Right lobe of liver (tissue), 6 donors: ENCODE measurements around the gene GBGT1. TPM values are rescaled to one million over a fixed set of nuclear protein-coding genes. Genes with fewer than 3 reads are reported as not detected.

Source experiments
- ATAC-seq, 4 donors: fragments of 200-7000 bp; cut with Tn5 transposase; one replicate each; pipeline ENCODE4 v1.9.1; 2020; ENCODE audit warnings: mild to moderate bottlenecking in 4 of 4, moderate library complexity in 4 of 4
- DNase-seq, 3 donors: peaks; one replicate each; pipeline ENCODE4 v3.0.0-alpha.2; 2020
- H3K27ac ChIP-seq, 3 donors: fragments of 200-600 bp; one replicate each; pipeline ENCODE4 v1.8.0; 2022
- H3K27me3 ChIP-seq, 2 donors: fragments of 200-600 bp; one replicate each; pipeline ENCODE4 v1.8.0; 2022
- H3K36me3 ChIP-seq, 4 donors: fragments of 200-600 bp; sonication (generic) in 1 of 4; one replicate each; pipeline versions ENCODE4 v1.5.1 to v1.8.0; 2017 to 2022; ENCODE audit warnings: control low read depth in 1 of 4
- H3K4me1 ChIP-seq, 4 donors: fragments of 200-600 bp; sonication (generic) in 1 of 4; one replicate each; pipeline versions ENCODE4 v1.5.1 to v1.8.0; 2017 to 2022; ENCODE audit warnings: control low read depth in 1 of 4
- H3K4me3 ChIP-seq, 3 donors: fragments of 200-600 bp; one replicate each; pipeline ENCODE4 v1.8.0; 2022
- H3K9me3 ChIP-seq, 4 donors: fragments of 200-600 bp; sonication (generic) in 1 of 4; one replicate each; pipeline versions ENCODE4 v1.5.1 to v1.8.0; 2017 to 2022; ENCODE audit warnings: control low read depth in 1 of 4
- CTCF ChIP-seq, 4 donors: fragments of 200-600 bp in 3 of 4; fragments of 450-650 bp in 1 of 4; IDR thresholded peaks; one replicate each; pipeline versions ENCODE4 v1.5.1 to v1.8.0; 2016 to 2022; ENCODE audit warnings: antibody characterized with exemption in 4 of 4, mild to moderate bottlenecking in 2 of 4
- POLR2A ChIP-seq: fragments of 450-650 bp; IDR thresholded peaks from one replicate; pipeline ENCODE4 v1.6.1; 2017; ENCODE audit warnings: antibody characterized with exemption, mild to moderate bottlenecking
- WGBS: methylation state at CpG from one replicate; pipeline ENCODE4 v1.1.6; 2018; ENCODE audit warnings: low coverage, low lambda C conversion rate; ENCODE audit not compliant: insufficient coverage; ENCODE audit errors: missing lambda C conversion rate; 5-methylcytosine and 5-hydroxymethylcytosine counted together
- intact Hi-C, 2 donors: fragments of 100-400 bp; cut with DNase I; formaldehyde crosslinking; loops; one replicate each; pipeline versions ENCODE4 v1.11.2 to v1.14.1; 2022
- total RNA-seq, 6 experiments: library from RNA; depleted of rRNA in 2 of 6; stranded (reverse); fragments of >200 nt in 2 of 6; fragmentation: NEBNext Ultra II Directional in 3 of 6; extraction: Animal tissue kit (Norgen Biotek cat#: 25700) in 3 of 6; gene quantifications; one replicate each; pipeline versions ENCODE4 v1.1.0 to v1.2.4, GENCODE V29; 2016 to 2023
- donor health status: DM: no; HTN: yes; CAD: no.
- donor health status: DM: no; HTN: no; CAD: no.
- donor health status: DM: no; HTN: no; CAD: no.
- donor health status: DM: no; HTN: yes; CAD: no.
- donor health status: DM: no; HTN: yes; CAD: no.

Gene GBGT1
- total RNA-seq, 6 experiments from 2014 or later, result 0.68 to 3.7 (median 1.9) TPM

- Histone ChIP-seq H3K9me3 (no peaks in the 10 kb centered on the region), H3K36me3 (no peaks in the 10 kb centered on the region), H3K27ac (no peak overlapping the region), H3K4me1 (no peaks in the 10 kb centered on the region), H3K27me3 (no peaks in the 10 kb centered on the region), H3K4me3 (no peak overlapping the region)
- TF ChIP-seq CTCF (IDR thresholded peaks at IDR 0.05), result no peak
- TF ChIP-seq POLR2A, result no peak
- ATAC-seq (no peak), DNase-seq (peak in 1 of 3 donors; percentile 36)
- intact Hi-C loops, result no loop called here
- WGBS, result 90% methylated on average over 4 of the region's 17 CpGs
Observed at GRCh38 chr9:133204335-133204992, 40.8 kb upstream of the GBGT1 start.

- no peak overlapping the region for H3K4me3 ChIP-seq
- H3K27me3 ChIP-seq, result no peaks in the 10 kb centered on the region
- H3K27ac ChIP-seq, result no peak overlapping the region
- H3K36me3 ChIP-seq, result no peaks in the 10 kb centered on the region
- ATAC-seq, result no peak
- intact Hi-C loops, result no loop called here
- H3K4me1 ChIP-seq, result no peaks in the 10 kb centered on the region
- TF ChIP-seq CTCF (IDR thresholded peaks at IDR 0.05) (no peak), POLR2A (no peak)
- DNase-seq, result peak in 1 of 3 donors; percentile 24
- no peaks in the 10 kb centered on the region for H3K9me3 ChIP-seq
- WGBS, result 47% methylated on average over 6 of the region's 10 CpGs
Observed at GRCh38 chr9:133203506-133204075, 39.9 kb upstream of the GBGT1 start.

- H3K27ac ChIP-seq, result no peak overlapping the region
- TF ChIP-seq POLR2A, result no peak
- no peak for TF ChIP-seq CTCF (IDR thresholded peaks at IDR 0.05)
- H3K27me3 ChIP-seq, result no peaks in the 10 kb centered on the region
- WGBS, result 81% methylated on average over 14 of the region's 14 CpGs
- H3K4me3 ChIP-seq, result no peak overlapping the region
- no peaks in the 10 kb centered on the region for H3K4me1 ChIP-seq
- H3K36me3 ChIP-seq, result no peaks in the 10 kb centered on the region
- H3K9me3 ChIP-seq, result no peaks in the 10 kb centered on the region
- ATAC-seq (no peak), DNase-seq (peak in 1 of 3 donors; percentile 16)
- intact Hi-C loops, result no loop called here
Observed at GRCh38 chr9:133202688-133203453, 39.2 kb upstream of the GBGT1 start.

GRCh38 chr9:133202145-133202513 lies 38.4 kb upstream of the GBGT1 start:
- DNase-seq, result peak in 1 of 3 donors; percentile 35
- TF ChIP-seq POLR2A (no peak), CTCF (IDR thresholded peaks at IDR 0.05) (no peak)
- no peaks in the 10 kb centered on the region for H3K36me3 ChIP-seq
- intact Hi-C loops, result no loop called here
- H3K27me3 ChIP-seq, result no peaks in the 10 kb centered on the region
- H3K4me1 ChIP-seq, result no peaks in the 10 kb centered on the region
- H3K4me3 ChIP-seq, result no peak overlapping the region
- H3K27ac ChIP-seq, result no peak overlapping the region
- no peaks in the 10 kb centered on the region for H3K9me3 ChIP-seq
- WGBS, result 47% methylated on average over 6 of the region's 11 CpGs
- no peak for ATAC-seq
